ENCODE data around the gene APOO.
A peak's percentile ranks its signal among the peaks of the same experiment; 100 is the strongest.

The APOO gene

GRCh38 chrX:23919148-23919547, 11.4 kb upstream of the APOO start:
- Histone ChIP-seq H2BK12ac (ENCODE audit: low read length) (no peak overlapping the region), H3K23ac (ENCODE audit: low read depth, low read length, poor library complexity) (no peak overlapping the region), H3K27me3 (ENCODE audit: control insufficient read depth in 3 of 3, insufficient read depth in 3 of 3, low read depth in 1 of 3, low read length in 3 of 3) (no peaks in the 10 kb centered on the region), H3K4me2 (ENCODE audit: insufficient read depth, low read length, poor library complexity, severe bottlenecking) (no peak overlapping the region), H3K4me1 (ENCODE audit: control insufficient read depth in 2 of 2, insufficient read depth in 1 of 2, low read depth in 1 of 2, low read length in 2 of 2) (no peaks in the 10 kb centered on the region), H4K8ac (ENCODE audit: low read depth, low read length) (no peak overlapping the region), H3K36me3 (replicated peaks in 1 of 2; ENCODE audit: control insufficient read depth in 2 of 2, insufficient read depth in 2 of 2, low read length in 2 of 2) (no peaks in the 10 kb centered on the region), H2BK15ac (ENCODE audit: low read length) (no peak overlapping the region), H3K4ac (ENCODE audit: low read length) (no peak overlapping the region), H3K9me3 (replicated peaks in 1 of 2; ENCODE audit: control insufficient read depth in 2 of 2, insufficient read depth in 1 of 2, low read depth in 1 of 2, low read length in 2 of 2) (peaks cover 0 to 6% of the 10 kb centered on the region in 2 donors), H2BK5ac (ENCODE audit: low read length) (no peak overlapping the region), H3K14ac (ENCODE audit: low read length) (no peak overlapping the region), H2AFZ (ENCODE audit: low read length) (no peak overlapping the region), H3K27ac (replicated peaks; ENCODE audit: low read length) (no peak overlapping the region), H4K91ac (ENCODE audit: low read depth, low read length, poor library complexity) (no peak overlapping the region), H2AK5ac (ENCODE audit: low read depth, low read length) (no peak overlapping the region), H3K9ac (ENCODE audit: low read depth, low read length, poor library complexity) (no peak overlapping the region), H3K18ac (ENCODE audit: low read length) (no peak overlapping the region), H2BK120ac (ENCODE audit: low read depth, low read length) (no peak overlapping the region), H3K4me3 (ENCODE audit: low read length in 2 of 2) (no peak overlapping the region), H3K79me1 (ENCODE audit: low read depth, low read length) (no peaks in the 10 kb centered on the region)
- no CpG with 5 or more reads among the region's 1 CpG for WGBS, 2 donors (ENCODE audit: extremely low coverage in 2 of 2, insufficient read length in 2 of 2, insufficient replicate concordance in 1 of 2)
- no peak for DNase-seq (ENCODE audit: low spot score)

GRCh38 chrX:23911126-23911835, 3.5 kb upstream of the APOO start:
- H3K9me3 ChIP-seq (replicated peaks in 1 of 2; ENCODE audit: control insufficient read depth in 2 of 2, insufficient read depth in 1 of 2, low read depth in 1 of 2, low read length in 2 of 2), result no peaks in the 10 kb centered on the region
- H2BK12ac ChIP-seq (ENCODE audit: low read length), result no peak overlapping the region
- no peak overlapping the region for H3K14ac ChIP-seq (ENCODE audit: low read length)
- no peak overlapping the region for H2AK5ac ChIP-seq (ENCODE audit: low read depth, low read length)
- H3K18ac ChIP-seq (ENCODE audit: low read length), result no peak overlapping the region
- WGBS, 2 donors (ENCODE audit: extremely low coverage in 2 of 2, insufficient read length in 2 of 2, insufficient replicate concordance in 1 of 2), result no CpG with 5 or more reads among the region's 5 CpGs
- H3K4ac ChIP-seq (ENCODE audit: low read length), result no peak overlapping the region
- H3K27me3 ChIP-seq (ENCODE audit: control insufficient read depth in 3 of 3, insufficient read depth in 3 of 3, low read depth in 1 of 3, low read length in 3 of 3), result no peaks in the 10 kb centered on the region
- no peak overlapping the region for H4K91ac ChIP-seq (ENCODE audit: low read depth, low read length, poor library complexity)
- H3K4me2 ChIP-seq (ENCODE audit: insufficient read depth, low read length, poor library complexity, severe bottlenecking), result no peak overlapping the region
- no peaks in the 10 kb centered on the region for H3K4me1 ChIP-seq (ENCODE audit: control insufficient read depth in 2 of 2, insufficient read depth in 1 of 2, low read depth in 1 of 2, low read length in 2 of 2)
- DNase-seq (ENCODE audit: low spot score), result no peak
- no peak overlapping the region for H2BK15ac ChIP-seq (ENCODE audit: low read length)
- no peak overlapping the region for H2BK120ac ChIP-seq (ENCODE audit: low read depth, low read length)
- no peak overlapping the region for H2BK5ac ChIP-seq (ENCODE audit: low read length)
- H4K8ac ChIP-seq (ENCODE audit: low read depth, low read length), result no peak overlapping the region
- no peak overlapping the region for H3K23ac ChIP-seq (ENCODE audit: low read depth, low read length, poor library complexity)
- no peaks in the 10 kb centered on the region for H3K36me3 ChIP-seq (replicated peaks in 1 of 2; ENCODE audit: control insufficient read depth in 2 of 2, insufficient read depth in 2 of 2, low read length in 2 of 2)
- H3K27ac ChIP-seq (replicated peaks; ENCODE audit: low read length), result no peak overlapping the region
- H3K79me1 ChIP-seq (ENCODE audit: low read depth, low read length), result no peaks in the 10 kb centered on the region
- H2AFZ ChIP-seq (ENCODE audit: low read length), result no peak overlapping the region
- no peak overlapping the region for H3K9ac ChIP-seq (ENCODE audit: low read depth, low read length, poor library complexity)
- no peak overlapping the region for H3K4me3 ChIP-seq (ENCODE audit: low read length in 2 of 2)

- H4K91ac ChIP-seq (ENCODE audit: low read depth, low read length, poor library complexity), result no peak overlapping the region
- no peaks in the 10 kb centered on the region for H3K36me3 ChIP-seq (replicated peaks in 1 of 2; ENCODE audit: control insufficient read depth in 2 of 2, insufficient read depth in 2 of 2, low read length in 2 of 2)
- DNase-seq (ENCODE audit: low spot score), result no peak
- H3K4ac ChIP-seq (ENCODE audit: low read length), result no peak overlapping the region
- H3K23ac ChIP-seq (ENCODE audit: low read depth, low read length, poor library complexity), result no peak overlapping the region
- H3K9ac ChIP-seq (ENCODE audit: low read depth, low read length, poor library complexity), result no peak overlapping the region
- no peak overlapping the region for H2BK12ac ChIP-seq (ENCODE audit: low read length)
- no peak overlapping the region for H4K8ac ChIP-seq (ENCODE audit: low read depth, low read length)
- H3K4me1 ChIP-seq (ENCODE audit: control insufficient read depth in 2 of 2, insufficient read depth in 1 of 2, low read depth in 1 of 2, low read length in 2 of 2), result no peaks in the 10 kb centered on the region
- no CpG with 5 or more reads among the region's 13 CpGs for WGBS, 2 donors (ENCODE audit: extremely low coverage in 2 of 2, insufficient read length in 2 of 2, insufficient replicate concordance in 1 of 2)
- H3K27me3 ChIP-seq (ENCODE audit: control insufficient read depth in 3 of 3, insufficient read depth in 3 of 3, low read depth in 1 of 3, low read length in 3 of 3), result no peaks in the 10 kb centered on the region
- H3K4me2 ChIP-seq (ENCODE audit: insufficient read depth, low read length, poor library complexity, severe bottlenecking), result no peak overlapping the region
- H2BK120ac ChIP-seq (ENCODE audit: low read depth, low read length), result no peak overlapping the region
- H2AK5ac ChIP-seq (ENCODE audit: low read depth, low read length), result no peak overlapping the region
- H3K18ac ChIP-seq (ENCODE audit: low read length), result no peak overlapping the region
- H3K79me1 ChIP-seq (ENCODE audit: low read depth, low read length), result no peaks in the 10 kb centered on the region
- no peak overlapping the region for H3K14ac ChIP-seq (ENCODE audit: low read length)
- H2BK5ac ChIP-seq (ENCODE audit: low read length), result no peak overlapping the region
- H2AFZ ChIP-seq (ENCODE audit: low read length), result peak overlapping the region; percentile 94
- H3K27ac ChIP-seq (replicated peaks; ENCODE audit: low read length), result peak overlapping the region; percentile 46
- H2BK15ac ChIP-seq (ENCODE audit: low read length), result no peak overlapping the region
- no peaks in the 10 kb centered on the region for H3K9me3 ChIP-seq (replicated peaks in 1 of 2; ENCODE audit: control insufficient read depth in 2 of 2, insufficient read depth in 1 of 2, low read depth in 1 of 2, low read length in 2 of 2)
- H3K4me3 ChIP-seq (ENCODE audit: low read length in 2 of 2), result peak overlapping the region in 1 of 2 donors; percentile 43
Measured at GRCh38 chrX:23908219-23909004, 674 bp upstream of the APOO start.

- H2AK5ac ChIP-seq (ENCODE audit: low read depth, low read length), result no peak overlapping the region
- peak overlapping the region; percentile 94 for H2AFZ ChIP-seq (ENCODE audit: low read length)
- no CpG with 5 or more reads among the region's 12 CpGs for WGBS, 2 donors (ENCODE audit: extremely low coverage in 2 of 2, insufficient read length in 2 of 2, insufficient replicate concordance in 1 of 2)
- H4K91ac ChIP-seq (ENCODE audit: low read depth, low read length, poor library complexity), result no peak overlapping the region
- no peaks in the 10 kb centered on the region for H3K36me3 ChIP-seq (replicated peaks in 1 of 2; ENCODE audit: control insufficient read depth in 2 of 2, insufficient read depth in 2 of 2, low read length in 2 of 2)
- no peak overlapping the region for H3K18ac ChIP-seq (ENCODE audit: low read length)
- H3K9me3 ChIP-seq (replicated peaks in 1 of 2; ENCODE audit: control insufficient read depth in 2 of 2, insufficient read depth in 1 of 2, low read depth in 1 of 2, low read length in 2 of 2), result no peaks in the 10 kb centered on the region
- peak overlapping the region; percentile 74 to 88 for H3K4me3 ChIP-seq (ENCODE audit: low read length in 2 of 2)
- no peak overlapping the region for H3K14ac ChIP-seq (ENCODE audit: low read length)
- no peak overlapping the region for H3K4ac ChIP-seq (ENCODE audit: low read length)
- no peak overlapping the region for H3K9ac ChIP-seq (ENCODE audit: low read depth, low read length, poor library complexity)
- no peak overlapping the region for H2BK5ac ChIP-seq (ENCODE audit: low read length)
- no peak overlapping the region for H3K23ac ChIP-seq (ENCODE audit: low read depth, low read length, poor library complexity)
- H2BK15ac ChIP-seq (ENCODE audit: low read length), result no peak overlapping the region
- no peak overlapping the region for H2BK120ac ChIP-seq (ENCODE audit: low read depth, low read length)
- H3K27ac ChIP-seq (replicated peaks; ENCODE audit: low read length), result peak overlapping the region; percentile 79
- H3K4me1 ChIP-seq (ENCODE audit: control insufficient read depth in 2 of 2, insufficient read depth in 1 of 2, low read depth in 1 of 2, low read length in 2 of 2), result peaks cover 1 to 3% of the 10 kb centered on the region in 2 donors
- no peak overlapping the region for H2BK12ac ChIP-seq (ENCODE audit: low read length)
- no peak for DNase-seq (ENCODE audit: low spot score)
- H3K4me2 ChIP-seq (ENCODE audit: insufficient read depth, low read length, poor library complexity, severe bottlenecking), result peak overlapping the region; percentile 37
- no peaks in the 10 kb centered on the region for H3K79me1 ChIP-seq (ENCODE audit: low read depth, low read length)
- H3K27me3 ChIP-seq (ENCODE audit: control insufficient read depth in 3 of 3, insufficient read depth in 3 of 3, low read depth in 1 of 3, low read length in 3 of 3), result no peaks in the 10 kb centered on the region
- no peak overlapping the region for H4K8ac ChIP-seq (ENCODE audit: low read depth, low read length)
Measured at GRCh38 chrX:23907111-23907497, 634 bp downstream of the APOO start.
